ENCODE measurements around the gene OPCML. TPM values are rescaled to one million over a fixed set of nuclear protein-coding genes. Genes with fewer than 3 reads are reported as not detected.

The OPCML gene
- total and polyA plus RNA-seq, 2 donors (not counting 1 experiment from before 2014, with no cell fraction given): not detected

GRCh38 chr11:132712466-132712865 is 819.8 kb downstream of the OPCML start:
- Histone ChIP-seq H3K9ac (ENCODE audit: low read length) (no peak overlapping the region), H3K27ac (ENCODE audit: low read length in 2 of 2) (no peak overlapping the region), H3K4me3 (ENCODE audit: control extremely low read depth in 1 of 5, extremely low read depth in 1 of 5, insufficient read depth in 1 of 5, low read depth in 2 of 5, low read length in 4 of 5) (no peak overlapping the region), H3K36me3 (replicated peaks in 1 of 2; ENCODE audit: control extremely low read depth in 1 of 2, control insufficient read depth in 1 of 2, extremely low read depth in 1 of 2, insufficient read depth in 2 of 2, low read length in 1 of 2) (no peaks in the 10 kb centered on the region), H3K27me3 (replicated peaks in 1 of 4; ENCODE audit: control extremely low read depth in 1 of 4, control insufficient read depth in 3 of 4, insufficient read depth in 4 of 4, low read length in 3 of 4) (no peaks in the 10 kb centered on the region), H4K20me1 (ENCODE audit: control insufficient read depth, insufficient read depth, low read length, poor library complexity, severe bottlenecking) (no peaks in the 10 kb centered on the region), H3K79me2 (ENCODE audit: control insufficient read depth, insufficient read depth, low read length) (no peaks in the 10 kb centered on the region), H3K9me3 (ENCODE audit: control extremely low read depth in 1 of 3, control insufficient read depth in 2 of 3, insufficient read depth in 1 of 3, low read length in 2 of 3) (no peaks in the 10 kb centered on the region), H3K4me2 (replicated peaks; ENCODE audit: low read depth, low read length, poor library complexity, severe bottlenecking) (no peak overlapping the region), H2AFZ (ENCODE audit: insufficient read depth, low read depth, low read length, poor library complexity, severe bottlenecking) (no peak overlapping the region), H3K4me1 (ENCODE audit: control insufficient read depth in 2 of 2, insufficient read depth in 2 of 2, low read length in 2 of 2) (no peaks in the 10 kb centered on the region)
- Mint-ChIP-seq H3K4me1 (no peaks in the 10 kb centered on the region), H3K27me3 (no peaks in the 10 kb centered on the region), H3K27ac (no peak overlapping the region), H3K9me3 (ENCODE audit: insufficient read depth) (no peaks in the 10 kb centered on the region), H3K4me3 (no peak overlapping the region)
- no peak for ATAC-seq (ENCODE audit: low read depth)
- ChIA-PET CTCF (no interaction called here), POLR2A (no interaction called here)
- WGBS (ENCODE audit: insufficient coverage): 90% methylated on average over 10 of the region's 15 CpGs
- DNase-seq: no peak
- intact Hi-C loops (cut with micrococcal nuclease): no loop called here
- no peak for TF ChIP-seq CTCF (IDR thresholded peaks at IDR 0.05)
- no peak for TF ChIP-seq EZH2 (IDR thresholded peaks at IDR 0.05; ENCODE audit: borderline replicate concordance, insufficient read depth, low read depth, low read length, poor library complexity, severe bottlenecking)

- no peaks in the 10 kb centered on the region for H3K4me1 Mint-ChIP-seq
- no peaks in the 10 kb centered on the region for H3K79me2 ChIP-seq (ENCODE audit: control insufficient read depth, insufficient read depth, low read length)
- peaks cover 10% of the 10 kb centered on the region for H3K9me3 Mint-ChIP-seq (ENCODE audit: insufficient read depth)
- DNase-seq (no peak), ATAC-seq (ENCODE audit: low read depth) (no peak)
- ChIA-PET POLR2A (no interaction called here), CTCF (no interaction called here)
- no peaks in the 10 kb centered on the region for H3K4me1 ChIP-seq (ENCODE audit: control insufficient read depth in 2 of 2, insufficient read depth in 2 of 2, low read length in 2 of 2)
- H3K4me2 ChIP-seq (replicated peaks; ENCODE audit: low read depth, low read length, poor library complexity, severe bottlenecking): no peak overlapping the region
- intact Hi-C loops (cut with micrococcal nuclease): no loop called here
- H3K9me3 ChIP-seq (ENCODE audit: control extremely low read depth in 1 of 3, control insufficient read depth in 2 of 3, insufficient read depth in 1 of 3, low read length in 2 of 3): peaks cover 0 to 6% (median 3%) of the 10 kb centered on the region in 3 donors
- H3K4me3 Mint-ChIP-seq: no peak overlapping the region
- H2AFZ ChIP-seq (ENCODE audit: insufficient read depth, low read depth, low read length, poor library complexity, severe bottlenecking): no peak overlapping the region
- H3K4me3 ChIP-seq (ENCODE audit: control extremely low read depth in 1 of 5, extremely low read depth in 1 of 5, insufficient read depth in 1 of 5, low read depth in 2 of 5, low read length in 4 of 5): no peak overlapping the region
- no peak overlapping the region for H3K27ac ChIP-seq (ENCODE audit: low read length in 2 of 2)
- H3K27me3 Mint-ChIP-seq: no peaks in the 10 kb centered on the region
- 83% methylated on average over 4 of the region's 5 CpGs for WGBS (ENCODE audit: insufficient coverage)
- no peaks in the 10 kb centered on the region for H3K36me3 ChIP-seq (replicated peaks in 1 of 2; ENCODE audit: control extremely low read depth in 1 of 2, control insufficient read depth in 1 of 2, extremely low read depth in 1 of 2, insufficient read depth in 2 of 2, low read length in 1 of 2)
- H3K27ac Mint-ChIP-seq: no peak overlapping the region
- TF ChIP-seq EZH2 (IDR thresholded peaks at IDR 0.05; ENCODE audit: borderline replicate concordance, insufficient read depth, low read depth, low read length, poor library complexity, severe bottlenecking) (no peak), CTCF (IDR thresholded peaks at IDR 0.05) (no peak)
- no peaks in the 10 kb centered on the region for H4K20me1 ChIP-seq (ENCODE audit: control insufficient read depth, insufficient read depth, low read length, poor library complexity, severe bottlenecking)
- H3K9ac ChIP-seq (ENCODE audit: low read length): no peak overlapping the region
- H3K27me3 ChIP-seq (replicated peaks in 1 of 4; ENCODE audit: control extremely low read depth in 1 of 4, control insufficient read depth in 3 of 4, insufficient read depth in 4 of 4, low read length in 3 of 4): no peaks in the 10 kb centered on the region
Observed at GRCh38 chr11:132704781-132705375, 827.4 kb downstream of the OPCML start.
